Smooth muscle cell (in vitro differentiated cells): Measurements from ENCODE around the gene MYH9. TPM values are rescaled to one million over a fixed set of nuclear protein-coding genes. Genes with fewer than 3 reads are reported as not detected.
"Not testable (repeated sequence)": the region's sequence is repeated elsewhere in the genome, so short reads cannot be mapped to it uniquely, and the experiment has no call there.

Experiments used
- DNase-seq: peaks from one replicate; lab custom pipeline; 2025; ENCODE audit not compliant: unreplicated experiment; lab: John Stamatoyannopoulos, UW
- H2AFZ ChIP-seq: fragments of 200-600 bp; sonication (generic); 2 replicates; pipeline ENCODE4 v1.6.0; 2016; ENCODE audit warnings: antibody characterized with exemption, low read depth, mild to moderate bottlenecking
- H3F3A ChIP-seq: fragments of 200-600 bp; sonication (generic); 2 replicates; pipeline ENCODE4 v1.6.0; 2017; ENCODE audit warnings: antibody characterized with exemption, low read depth
- H3K27ac ChIP-seq: fragments of 200-600 bp; sonication (generic); 2 replicates; pipeline ENCODE4 v1.5.1; 2016; ENCODE audit warnings: low read depth, mild to moderate bottlenecking
- H3K27me3 ChIP-seq: fragments of 200-600 bp; sonication (generic); 2 replicates; pipeline ENCODE4 v1.6.1; 2016; ENCODE audit warnings: low read depth, mild to moderate bottlenecking
- H3K36me3 ChIP-seq: fragments of 200-600 bp; sonication (generic); 2 replicates; pipeline ENCODE4 v1.5.1; 2016; ENCODE audit warnings: low read depth
- H3K4me1 ChIP-seq: fragments of 200-600 bp; sonication (generic); 2 replicates; pipeline ENCODE4 v1.5.1; 2016; ENCODE audit warnings: low read depth
- H3K4me2 ChIP-seq: fragments of 200-600 bp; sonication (generic); 2 replicates; pipeline ENCODE4 v1.6.0; 2016; ENCODE audit warnings: mild to moderate bottlenecking
- H3K4me3 ChIP-seq: fragments of 200-600 bp; sonication (generic); 2 replicates; pipeline ENCODE4 v1.5.1; 2016; ENCODE audit warnings: mild to moderate bottlenecking
- H3K79me2 ChIP-seq: fragments of 200-600 bp; sonication (generic); 2 replicates; pipeline ENCODE4 v1.6.0; 2016; ENCODE audit warnings: low read depth, mild to moderate bottlenecking
- H3K9ac ChIP-seq: fragments of 200-600 bp; sonication (generic); 2 replicates; pipeline ENCODE4 v1.6.0; 2016; ENCODE audit warnings: low read depth
- H3K9me3 ChIP-seq: fragments of 200-600 bp; sonication (generic); replicated peaks from 2 replicates; pipeline ENCODE4 v1.5.1; 2016; ENCODE audit warnings: low read depth
- H4K20me1 ChIP-seq: fragments of 200-600 bp; sonication (generic); 2 replicates; pipeline ENCODE4 v1.6.0; 2016; ENCODE audit warnings: low read depth
- WGBS: methylation state at CpG from one replicate; pipeline ENCODE4 v1.1.7; 2016; ENCODE audit warnings: low lambda C conversion rate; 5-methylcytosine and 5-hydroxymethylcytosine counted together
- polyA plus RNA-seq: library from polyadenylated mRNA; unstranded; fragments of >200 nt; fragmentation: Nextera tagmentation; extraction: Ambion mirVana; gene quantifications from 2 replicates; pipeline ENCODE4 v1.2.1, GENCODE V29; 2016
- total RNA-seq: library from RNA; depleted of rRNA; stranded (reverse); fragments of >200 nt; gene quantifications from 2 replicates; pipeline ENCODE4 v1.2.3, GENCODE V29; 2014
- TF ChIP-seq, protein P1 (sequence below): fragments of 200-600 bp; sonication (generic); IDR thresholded peaks from 2 replicates; pipeline ENCODE4 v1.5.1; 2017; ENCODE audit warnings: borderline replicate concordance, mild to moderate bottlenecking, antibody characterized with exemption; ENCODE audit not compliant: insufficient read depth, poor library complexity, severe bottlenecking

MYH9 gene
- total and polyA plus RNA-seq, 2 experiments from 2014 or later, result 350 to 361 TPM

DNA sequence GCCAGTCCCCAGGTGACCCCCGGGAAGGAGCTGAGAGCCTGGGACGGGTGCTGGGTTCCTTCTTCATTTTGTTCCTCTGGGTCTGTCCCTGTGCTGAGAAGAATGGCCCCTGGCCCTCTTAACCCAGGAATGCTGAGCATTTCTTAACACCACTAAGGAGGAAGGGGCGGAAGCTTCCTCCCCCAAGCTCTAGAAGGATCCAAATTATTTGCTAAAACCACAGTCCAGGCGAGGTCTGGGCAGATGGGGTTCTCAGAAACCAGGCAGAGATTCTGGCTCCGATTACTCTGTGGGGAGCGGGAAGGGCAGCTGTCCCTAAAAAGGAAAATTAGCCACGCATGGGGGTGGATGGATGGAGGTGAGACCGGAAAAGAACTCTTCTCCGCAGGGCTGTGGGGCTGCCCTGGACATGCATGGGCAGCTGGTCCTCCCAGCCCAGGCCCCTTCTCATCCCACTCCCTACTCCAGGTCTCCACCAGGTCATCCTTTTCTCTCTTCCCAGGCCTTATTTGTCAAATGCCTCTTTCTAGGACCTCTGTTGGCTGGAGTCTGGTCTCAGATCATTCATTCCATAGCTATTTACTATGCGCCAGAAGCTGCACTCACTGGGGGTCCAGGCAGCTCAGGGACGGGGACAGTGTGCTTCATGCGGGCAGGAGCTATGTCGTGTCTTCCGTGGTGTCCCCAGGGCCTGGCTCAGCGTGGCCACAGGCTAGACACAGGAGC, 45.0 kb upstream of the MYH9 start:
- Histone ChIP-seq H3K4me3 (no peak overlapping the region), H3K27ac (peak overlapping the region; percentile 69), H3K79me2 (no peaks in the 10 kb centered on the region), H3K4me2 (peak overlapping the region; percentile 56), H3K27me3 (no peaks in the 10 kb centered on the region), H3K9me3 (no peaks in the 10 kb centered on the region), H3K4me1 (peaks cover 24% of the 10 kb centered on the region), H2AFZ (no peak overlapping the region), H3K9ac (no peak overlapping the region), H3K36me3 (no peaks in the 10 kb centered on the region), H3F3A (peaks cover 20% of the 10 kb centered on the region), H4K20me1 (no peaks in the 10 kb centered on the region)
- TF ChIP-seq, protein P1, sequence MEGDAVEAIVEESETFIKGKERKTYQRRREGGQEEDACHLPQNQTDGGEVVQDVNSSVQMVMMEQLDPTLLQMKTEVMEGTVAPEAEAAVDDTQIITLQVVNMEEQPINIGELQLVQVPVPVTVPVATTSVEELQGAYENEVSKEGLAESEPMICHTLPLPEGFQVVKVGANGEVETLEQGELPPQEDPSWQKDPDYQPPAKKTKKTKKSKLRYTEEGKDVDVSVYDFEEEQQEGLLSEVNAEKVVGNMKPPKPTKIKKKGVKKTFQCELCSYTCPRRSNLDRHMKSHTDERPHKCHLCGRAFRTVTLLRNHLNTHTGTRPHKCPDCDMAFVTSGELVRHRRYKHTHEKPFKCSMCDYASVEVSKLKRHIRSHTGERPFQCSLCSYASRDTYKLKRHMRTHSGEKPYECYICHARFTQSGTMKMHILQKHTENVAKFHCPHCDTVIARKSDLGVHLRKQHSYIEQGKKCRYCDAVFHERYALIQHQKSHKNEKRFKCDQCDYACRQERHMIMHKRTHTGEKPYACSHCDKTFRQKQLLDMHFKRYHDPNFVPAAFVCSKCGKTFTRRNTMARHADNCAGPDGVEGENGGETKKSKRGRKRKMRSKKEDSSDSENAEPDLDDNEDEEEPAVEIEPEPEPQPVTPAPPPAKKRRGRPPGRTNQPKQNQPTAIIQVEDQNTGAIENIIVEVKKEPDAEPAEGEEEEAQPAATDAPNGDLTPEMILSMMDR, result no peak
- DNase-seq, result no peak
- 38% methylated on average over 15 of the region's 15 CpGs for WGBS

DNA sequence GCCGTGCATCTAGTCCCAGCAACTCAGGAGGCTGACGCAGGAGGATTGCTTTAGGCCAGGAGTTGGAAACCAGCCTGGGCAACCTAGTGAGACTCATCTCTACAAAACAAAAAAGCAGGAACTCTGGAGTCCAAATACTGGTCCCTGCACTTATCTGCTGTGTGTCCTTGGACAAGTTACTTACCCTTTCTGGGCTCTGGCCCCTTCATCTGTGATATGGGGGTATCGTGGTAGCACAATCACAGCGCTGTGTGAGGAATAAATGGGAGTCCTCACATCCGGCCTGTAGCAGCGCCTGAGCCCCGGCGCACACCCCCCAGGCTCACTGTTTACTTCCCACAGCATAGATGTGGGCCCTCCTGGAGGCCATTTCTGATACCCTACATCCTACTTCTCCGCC, 44.2 kb upstream of the MYH9 start:
- H3K9me3 ChIP-seq, result no peaks in the 10 kb centered on the region
- 91% methylated on average over 9 of the region's 9 CpGs for WGBS
- peak overlapping the region; percentile 69 for H3K27ac ChIP-seq
- no peak for DNase-seq
- no peaks in the 10 kb centered on the region for H3K27me3 ChIP-seq
- no peaks in the 10 kb centered on the region for H3K36me3 ChIP-seq
- peaks cover 20% of the 10 kb centered on the region for H3F3A ChIP-seq
- H3K4me1 ChIP-seq, result peaks cover 24% of the 10 kb centered on the region
- peak overlapping the region; percentile 56 for H3K4me2 ChIP-seq
- H3K4me3 ChIP-seq, result no peak overlapping the region
- no peaks in the 10 kb centered on the region for H4K20me1 ChIP-seq
- H3K79me2 ChIP-seq, result no peaks in the 10 kb centered on the region
- TF ChIP-seq, protein P1, result no peak
- no peak overlapping the region for H2AFZ ChIP-seq
- H3K9ac ChIP-seq, result no peak overlapping the region

DNA sequence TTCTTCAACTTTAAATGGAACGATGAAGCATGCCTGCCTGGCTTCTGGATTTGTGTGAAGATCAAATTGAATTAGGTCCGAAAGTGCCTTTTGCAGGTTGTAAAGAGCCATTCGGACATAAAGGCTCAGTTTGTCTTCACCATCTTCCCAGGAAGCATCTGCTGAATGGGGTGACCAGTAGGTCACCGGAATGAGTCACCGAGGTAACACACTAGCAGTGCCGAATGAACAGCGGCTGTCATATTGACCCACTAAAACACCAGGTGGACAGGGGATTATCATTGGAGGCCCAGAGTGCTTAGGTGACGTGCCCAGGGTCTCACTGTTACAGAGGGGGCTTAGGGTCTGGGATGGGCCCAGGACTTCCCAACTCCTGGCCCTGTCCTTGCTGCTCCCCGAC, 43.1 kb upstream of the MYH9 start:
- no peaks in the 10 kb centered on the region for H3K27me3 ChIP-seq
- WGBS, result 64% methylated on average over 9 of the region's 9 CpGs
- no peaks in the 10 kb centered on the region for H3K79me2 ChIP-seq
- H2AFZ ChIP-seq, result no peak overlapping the region
- no peaks in the 10 kb centered on the region for H3K9me3 ChIP-seq
- H3K4me3 ChIP-seq, result no peak overlapping the region
- no peak for DNase-seq
- peaks cover 16% of the 10 kb centered on the region for H3F3A ChIP-seq
- peaks cover 31% of the 10 kb centered on the region for H3K4me1 ChIP-seq
- H3K9ac ChIP-seq, result no peak overlapping the region
- no peaks in the 10 kb centered on the region for H3K36me3 ChIP-seq
- H4K20me1 ChIP-seq, result no peaks in the 10 kb centered on the region
- no peak overlapping the region for H3K4me2 ChIP-seq
- peak overlapping the region; percentile 28 for H3K27ac ChIP-seq
- TF ChIP-seq, protein P1, result no peak

DNA sequence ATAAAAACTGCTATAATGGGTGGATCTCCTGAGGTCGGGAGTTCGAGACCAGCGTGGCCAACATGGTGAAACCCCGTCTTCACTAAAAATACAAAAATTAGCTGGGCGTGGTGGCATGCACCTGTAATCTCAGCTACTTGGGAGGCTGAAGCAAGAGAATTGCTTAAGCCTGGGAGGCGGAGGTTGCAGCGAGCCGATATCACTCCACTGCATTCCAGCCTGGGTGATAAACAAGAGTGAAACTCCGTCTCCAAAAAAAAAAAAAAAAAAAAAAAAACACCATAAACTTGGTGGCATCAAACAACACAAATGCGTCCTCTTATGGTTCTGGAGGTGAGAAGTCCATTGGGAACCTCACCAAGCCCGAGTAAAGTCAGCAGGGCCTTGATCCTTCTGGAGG, 40.2 kb upstream of the MYH9 start:
- H4K20me1 ChIP-seq, H3F3A ChIP-seq, H3K79me2 ChIP-seq, H3K9me3 ChIP-seq, H3K9ac ChIP-seq, H2AFZ ChIP-seq, H3K27me3 ChIP-seq, H3K4me3 ChIP-seq, H3K4me2 ChIP-seq, H3K36me3 ChIP-seq, DNase-seq, H3K27ac ChIP-seq: not testable (repeated sequence)
- WGBS, result 87% methylated on average over 11 of the region's 11 CpGs
- H3K4me1 ChIP-seq, result peaks cover 18% of the 10 kb centered on the region
